IMR-90 (cell line): ENCODE results near the gene PKD1. TPM values are rescaled to one million over a fixed set of nuclear protein-coding genes. Genes with fewer than 3 reads are reported as not detected.

Source experiments
- ATAC-seq: fragments of 200-7000 bp; cut with Tn5 transposase; 2 replicates; pipeline ENCODE4 v1.9.1; 2020; ENCODE audit warnings: low read depth, mild to moderate bottlenecking, moderate library complexity
- BruUV-seq: library from RNA; stranded (reverse); fragments of 400-500 nt; replicated peaks from 2 replicates; lab custom pipeline; 2021; lab: Mats Ljungman, UMichigan
- CTCF ChIA-PET: fragments of 300-600 bp; formaldehyde crosslinking; extraction: SDS; loops from one replicate; lab custom pipeline; 2021; ENCODE audit warnings: antibody characterized with exemption; lab: Yijun Ruan, JAX
- POLR2A ChIA-PET: fragments of 300-600 bp; sonication (Branson Sonifier 250); formaldehyde crosslinking; loops from one replicate; lab custom pipeline; 2022; ENCODE audit warnings: antibody characterized with exemption; ENCODE audit not compliant: unreplicated experiment; lab: Charles Lee
- DNase-seq: peaks from one replicate; pipeline ENCODE4 v3.0.0; 2013
- H2AFZ ChIP-seq: replicated peaks from 2 replicates; pipeline ENCODE3; 2013; ENCODE audit warnings: low read length, mild to moderate bottlenecking; ENCODE audit not compliant: poor library complexity
- H2AK5ac ChIP-seq: 2 replicates; pipeline ENCODE4 v1.6.1; 2013; ENCODE audit warnings: low read depth, low read length, inconsistent platforms
- H2AK9ac ChIP-seq: replicated peaks from 2 replicates; pipeline ENCODE3; 2013; ENCODE audit warnings: mild to moderate bottlenecking, low read depth, low read length, moderate library complexity; ENCODE audit not compliant: poor library complexity
- H2BK120ac ChIP-seq: 2 replicates; pipeline ENCODE4 v1.6.1; 2013; ENCODE audit warnings: low read depth, low read length, inconsistent platforms
- H2BK15ac ChIP-seq: 3 replicates; pipeline ENCODE4 v1.6.1; 2013; ENCODE audit warnings: low read depth, low read length, inconsistent platforms
- H2BK20ac ChIP-seq: 2 replicates; pipeline ENCODE4 v1.6.1; 2013; ENCODE audit warnings: low read depth, mild to moderate bottlenecking, inconsistent platforms, low read length, moderate library complexity
- H2BK5ac ChIP-seq: 2 replicates; pipeline ENCODE4 v1.6.1; 2013; ENCODE audit warnings: mild to moderate bottlenecking, low read depth, low read length, inconsistent platforms; ENCODE audit not compliant: poor library complexity, severe bottlenecking
- H3K14ac ChIP-seq: replicated peaks from 2 replicates; pipeline ENCODE4 v1.6.1; 2013; ENCODE audit warnings: low read depth, low read length, inconsistent platforms
- H3K18ac ChIP-seq: 2 replicates; pipeline ENCODE4 v1.6.1; 2013; ENCODE audit warnings: low read depth, low read length, control low read depth
- H3K23ac ChIP-seq: 2 replicates; pipeline ENCODE4 v1.6.1; 2013; ENCODE audit warnings: low read depth, low read length, inconsistent platforms
- H3K27ac ChIP-seq: 2 replicates; pipeline ENCODE4 v1.5.1; 2013; ENCODE audit warnings: mild to moderate bottlenecking, control low read depth, low read length; ENCODE audit not compliant: insufficient read depth
- H3K27me3 ChIP-seq: 2 replicates; pipeline ENCODE4 v1.6.1; 2013; ENCODE audit warnings: low read length; ENCODE audit not compliant: control insufficient read depth, insufficient read depth
- H3K36me3 ChIP-seq: 2 replicates; pipeline ENCODE4 v1.6.1; 2013; ENCODE audit warnings: low read length, mixed read lengths; ENCODE audit not compliant: control insufficient read depth, insufficient read depth
- H3K4ac ChIP-seq: 2 replicates; pipeline ENCODE4 v1.6.1; 2013; ENCODE audit warnings: low read depth, low read length, inconsistent platforms
- H3K4me1 ChIP-seq: 2 replicates; pipeline ENCODE4 v1.6.1; 2013; ENCODE audit warnings: low read length, mixed read lengths; ENCODE audit not compliant: control insufficient read depth, insufficient read depth
- H3K4me2 ChIP-seq: 2 replicates; pipeline ENCODE4 v1.6.1; 2013; ENCODE audit warnings: low read depth, mild to moderate bottlenecking, control low read depth, low read length, moderate library complexity
- H3K4me3 ChIP-seq: 2 replicates; pipeline ENCODE4 v1.5.1; 2013; ENCODE audit warnings: low read depth, mild to moderate bottlenecking, control low read depth, low read length, moderate library complexity; ENCODE audit not compliant: insufficient read depth
- H3K56ac ChIP-seq: 2 replicates; pipeline ENCODE4 v1.6.1; 2013; ENCODE audit warnings: low read length, inconsistent platforms; ENCODE audit not compliant: insufficient read depth; ENCODE audit errors: extremely low read depth
- H3K79me1 ChIP-seq, 2 experiments: 2 replicates each; pipeline ENCODE4 v1.6.1; 2013; ENCODE audit warnings: low read length in 2 of 2, inconsistent platforms in 1 of 2, low read depth in 1 of 2
- H3K9ac ChIP-seq: 2 replicates; pipeline ENCODE4 v1.6.1; 2013; ENCODE audit warnings: low read depth, low read length, control low read depth
- H3K9me1 ChIP-seq: 2 replicates; pipeline ENCODE4 v1.6.1; 2013; ENCODE audit warnings: low read length, inconsistent platforms; ENCODE audit not compliant: insufficient read depth
- H3K9me3 ChIP-seq: 2 replicates; pipeline ENCODE4 v1.6.1; 2013; ENCODE audit warnings: low read length; ENCODE audit not compliant: control insufficient read depth, insufficient read depth
- H4K20me1 ChIP-seq: 2 replicates; pipeline ENCODE4 v1.6.1; 2013; ENCODE audit warnings: low read length, inconsistent platforms; ENCODE audit not compliant: insufficient read depth
- H4K5ac ChIP-seq: 2 replicates; pipeline ENCODE4 v1.6.1; 2013; ENCODE audit warnings: mild to moderate bottlenecking, low read depth, low read length, control low read depth
- H4K8ac ChIP-seq, 2 experiments: 2 replicates each; pipeline ENCODE4 v1.6.1; 2013; ENCODE audit warnings: low read depth in 2 of 2, low read length in 2 of 2, control low read depth in 1 of 2, inconsistent platforms in 1 of 2
- H4K91ac ChIP-seq: 2 replicates; pipeline ENCODE4 v1.6.1; 2013; ENCODE audit warnings: low read depth, low read length, inconsistent platforms; ENCODE audit not compliant: insufficient read depth
- BHLHE40 ChIP-seq: fragments of 150-350 bp; IDR thresholded peaks from 2 replicates; pipeline ENCODE4 v1.6.1; 2016; ENCODE audit warnings: mild to moderate bottlenecking, low read depth, low read length
- FOS ChIP-seq: fragments of 150-350 bp; IDR thresholded peaks from 2 replicates; pipeline ENCODE4 v1.6.1; 2016; ENCODE audit warnings: low read depth, low read length
- MAZ ChIP-seq: IDR thresholded peaks from 2 replicates; pipeline ENCODE4 v1.6.1; 2012; ENCODE audit warnings: low read depth, mild to moderate bottlenecking, low read length, improper control_type of control experiment, moderate library complexity, borderline replicate concordance
- MXI1 ChIP-seq: IDR thresholded peaks from 2 replicates; pipeline ENCODE4 v1.6.1; 2012; ENCODE audit warnings: low read depth, mild to moderate bottlenecking, low read length, moderate library complexity, borderline replicate concordance
- NFE2L2 ChIP-seq: fragments of 150-350 bp; IDR thresholded peaks from 2 replicates; pipeline ENCODE4 v1.6.1; 2016; ENCODE audit warnings: low read depth, mild to moderate bottlenecking, low read length
- POLR2A ChIP-seq: IDR thresholded peaks from 2 replicates; pipeline ENCODE4 v1.6.1; 2012; ENCODE audit warnings: mild to moderate bottlenecking, low read depth, low read length
- RAD21 ChIP-seq: IDR thresholded peaks from 2 replicates; pipeline ENCODE4 v1.6.1; 2012; ENCODE audit warnings: low read length, improper control_type of control experiment
- RCOR1 ChIP-seq: IDR thresholded peaks from 2 replicates; pipeline ENCODE4 v1.6.1; 2012; ENCODE audit warnings: mild to moderate bottlenecking, low read length, improper control_type of control experiment; ENCODE audit not compliant: insufficient replicate concordance
- RFX5 ChIP-seq: IDR thresholded peaks from 2 replicates; pipeline ENCODE4 v1.8.0; 2012; ENCODE audit warnings: low read depth, mild to moderate bottlenecking, low read length, moderate library complexity
- SMC3 ChIP-seq: fragments of 150-350 bp; IDR thresholded peaks from 2 replicates; pipeline ENCODE4 v1.6.1; 2016; ENCODE audit warnings: low read depth, mild to moderate bottlenecking, antibody characterized with exemption, low read length, moderate library complexity
- WGBS, 2 experiments: methylation state at CpG; one replicate each; pipeline versions ENCODE4 v1.1.5 to v1.1.7; 2013; ENCODE audit warnings: missing lambda C conversion rate in 2 of 2; ENCODE audit not compliant: insufficient read length in 1 of 2; ENCODE audit errors: extremely low coverage in 2 of 2; 5-methylcytosine and 5-hydroxymethylcytosine counted together
- dilution Hi-C: fragments of 300-500 bp; cut with HindIII; formaldehyde crosslinking; loops from one replicate; pipeline ENCODE4 v1.14.3; 2018; ENCODE audit warnings: low sequenced_read_pairs; ENCODE audit not compliant: unreplicated experiment
- in situ Hi-C: fragments of 300-500 bp; cut with MboI; formaldehyde crosslinking; loops from 3 replicates; pipeline ENCODE4 v1.14.3; 2019; ENCODE audit warnings: low sequenced_read_pairs, inconsistent platforms, mixed read lengths
- intact Hi-C: fragments of 100-400 bp; cut with micrococcal nuclease; formaldehyde crosslinking; loops from 2 replicates; pipeline ENCODE4 v1.10.0; 2022
- polyA plus RNA-seq, 3 experiments: library from polyadenylated mRNA; depleted of rRNA; stranded (reverse); fragments of >200 nt; gene quantifications; 2 replicates each; pipeline ENCODE4 v1.2.3, GENCODE V29; 2012; ENCODE audit warnings: low replicate concordance in 1 of 3
- total RNA-seq: library from RNA; depleted of rRNA; stranded (reverse); fragments of >200 nt; gene quantifications from 2 replicates; pipeline ENCODE4 v1.2.3, GENCODE V29; 2012

The PKD1 gene
- total and polyA plus RNA-seq, 2 of the 4 experiments (the other 2 are of a cell fraction), result 7.9 to 97.3 TPM

DNA sequence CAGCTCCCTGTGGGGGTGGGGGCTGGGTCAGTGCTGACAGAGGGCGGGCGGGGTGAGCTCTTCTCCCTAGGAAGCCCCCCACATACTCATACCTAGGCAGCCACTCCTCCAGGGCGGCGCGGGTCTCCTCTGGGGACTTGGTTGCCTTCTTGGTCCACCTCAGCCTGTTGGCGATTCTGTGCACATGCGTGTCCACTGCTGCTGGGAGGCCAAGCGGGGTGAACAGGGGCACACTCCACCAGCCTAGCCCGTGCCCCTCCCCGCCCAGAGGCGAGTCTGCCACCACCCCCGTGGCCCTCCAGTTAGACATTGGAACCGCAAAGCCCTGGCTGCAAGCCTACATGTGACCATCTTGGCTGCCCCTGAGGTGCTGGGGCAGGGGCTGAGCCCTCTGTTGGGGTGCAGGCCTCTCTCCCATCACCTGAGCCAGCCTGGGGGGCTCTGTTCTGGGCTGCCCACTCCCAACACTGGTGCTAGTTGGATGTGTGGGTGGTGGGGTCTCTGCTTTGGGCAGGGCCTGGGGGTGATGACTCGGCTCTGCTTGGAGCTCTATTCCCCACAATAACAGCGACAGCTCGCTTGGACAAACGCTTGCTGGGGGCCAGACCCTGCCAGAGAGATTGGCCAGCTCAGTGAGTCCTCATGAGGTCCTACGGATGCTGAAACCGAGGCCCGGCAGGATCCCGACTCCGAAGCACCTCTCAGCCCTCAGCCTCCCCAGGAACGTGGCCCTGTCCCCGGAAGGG is 95.5 kb downstream of the PKD1 start (continued):
- TF ChIP-seq RCOR1, result no peak
- no peak for TF ChIP-seq NFE2L2

DNA sequence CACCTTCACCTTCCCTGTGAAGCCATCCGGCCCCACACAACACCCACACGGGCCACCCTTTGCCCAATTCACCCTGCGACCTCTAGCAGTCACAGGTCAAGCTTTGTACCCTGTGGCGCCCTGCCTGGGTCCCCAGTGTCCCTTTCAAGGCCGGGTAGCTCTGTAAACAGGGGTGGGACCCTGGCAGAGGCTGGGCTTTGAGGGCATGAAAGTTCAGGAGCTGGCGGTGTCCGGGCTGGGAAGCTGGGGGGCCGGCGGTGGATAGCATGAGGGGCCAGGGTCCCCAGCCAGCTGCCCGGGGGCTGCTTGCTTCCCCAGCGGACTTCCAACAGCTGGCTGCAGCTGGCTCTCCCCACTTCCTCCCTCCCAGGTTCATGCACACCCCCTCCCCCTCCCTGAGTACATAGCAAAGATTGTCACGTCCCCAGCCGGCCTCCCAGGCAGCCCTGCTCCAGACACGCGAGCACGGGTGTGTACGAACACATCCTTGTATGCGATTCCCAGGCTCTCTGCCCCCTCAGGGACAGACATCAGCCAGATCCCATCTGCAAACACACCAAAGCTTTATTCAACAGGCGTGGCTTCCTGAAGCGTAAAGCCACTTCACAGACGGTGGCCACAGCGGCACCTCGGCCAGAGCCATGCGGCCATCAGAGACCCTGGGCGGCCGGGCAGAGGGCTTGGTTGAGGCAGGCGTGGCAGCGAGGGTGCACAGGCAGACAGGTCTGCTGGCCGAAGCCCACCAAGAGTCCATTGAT is 96.2 kb downstream of the PKD1 start:
- TF ChIP-seq RFX5 (no peak), RCOR1 (peak; percentile 50), BHLHE40 (peak; percentile 91), MXI1 (peak; percentile 69; the same call in 1 of the 2 replicates), SMC3 (no peak), POLR2A (peak; percentile 33; the same call in 1 of the 2 replicates), RAD21 (0 out of 2 replicates have a peak, but pooled peaks have one; percentile 4), FOS (peak; percentile 31; the same call in 1 of the 2 replicates), MAZ (peak; percentile 85; the same call in 1 of the 2 replicates)
- Histone ChIP-seq H2BK120ac (peak overlapping the region; percentile 98), H3K23ac (peak overlapping the region; percentile 83), H4K20me1 (no peaks in the 10 kb centered on the region), H3K9ac (peak overlapping the region; percentile 47), H2BK5ac (peak overlapping the region; percentile 96), H4K8ac (peak overlapping the region; percentile 79 to 99), H2AFZ (peak overlapping the region; percentile 85), H3K79me1 (peaks cover 14 to 51% of the 10 kb centered on the region in 2 experiments; a peak in 3 of 4 replicates), H2BK20ac (peak overlapping the region; percentile 82), H3K18ac (peak overlapping the region; percentile 89), H3K4me1 (peaks cover 59% of the 10 kb centered on the region), H3K14ac (peak overlapping the region; percentile 87), H3K27me3 (no peaks in the 10 kb centered on the region), H4K5ac (peak overlapping the region; percentile 87), H3K27ac (peak overlapping the region; percentile 93), H2BK15ac (peak overlapping the region; percentile 85), H3K9me3 (no peaks in the 10 kb centered on the region), H3K4ac (peak overlapping the region; percentile 96), H3K36me3 (peaks cover 33% of the 10 kb centered on the region; the same call in 1 of the 2 replicates), H3K9me1 (peaks cover 19% of the 10 kb centered on the region), H2AK5ac (peak overlapping the region; percentile 99), H3K56ac (peak overlapping the region; percentile 54; the same call in 1 of the 2 replicates), H3K4me2 (peak overlapping the region; percentile 9), H4K91ac (peak overlapping the region; percentile 100), H2AK9ac (peak overlapping the region; percentile 99), H3K4me3 (no peak overlapping the region)
- DNase-seq (peak; percentile 93), ATAC-seq (peak; percentile 70)
- no TSS peak for BruUV-seq
- ChIA-PET CTCF (no interaction called here), POLR2A (interaction anchor here (0.5 to 0.6 kb wide), 2 partner anchors 17 to 44 kb away, joined by 4 to 7 read pairs; no protein-coding TSS in a partner anchor)
- dilution Hi-C loops (no loop called here), intact Hi-C loops (loop anchor here (1.0 kb wide), 1 partner anchor 16 kb away; no protein-coding TSS in a partner anchor), in situ Hi-C loops (no loop called here)
- whole genome bisulfite sequencing, 2 experiments, result 11% methylated on average over 7 of the region's 29 CpGs; no CpG with 5 or more reads in 1 of the 2 experiments
